Measurements from ENCODE around the gene HDHD3. TPM values are rescaled to one million over a fixed set of nuclear protein-coding genes. Genes with fewer than 3 reads are reported as not detected.

Gene HDHD3
- total and polyA plus RNA-seq, 12 donors: 89.1 to 343 (median 194) TPM

GRCh38 chr9:113355040-113355596 lies 21.7 kb downstream of the HDHD3 start:
- Histone ChIP-seq H3K4me1 (replicated peaks in 1 of 2) (peaks cover 0 to 3% of the 10 kb centered on the region in 2 donors), H3K4me3 (no peak overlapping the region), H3K27ac (no peak overlapping the region), H3K9me3 (replicated peaks in 1 of 3) (no peaks in the 10 kb centered on the region), H3K27me3 (no peaks in the 10 kb centered on the region), H3K36me3 (replicated peaks in 1 of 2) (no peaks in the 10 kb centered on the region)
- WGBS, 4 donors: 86 to 91% (median 90%) methylated on average over 4 of the region's 4 CpGs
- DNase-seq: no peak
- TF ChIP-seq CTCF (IDR thresholded peaks at IDR 0.05) (no peak), POLR2A (IDR thresholded peaks at IDR 0.05) (no peak)
- intact Hi-C loops (cut with DNase I): no loop called here

- H3K27ac ChIP-seq: no peak overlapping the region
- no peak for TF ChIP-seq POLR2A (IDR thresholded peaks at IDR 0.05)
- no peak for TF ChIP-seq CTCF (IDR thresholded peaks at IDR 0.05)
- no peaks in the 10 kb centered on the region for H3K27me3 ChIP-seq
- H3K4me3 ChIP-seq: no peak overlapping the region
- peaks cover 0 to 7% of the 10 kb centered on the region in 2 donors for H3K4me1 ChIP-seq (replicated peaks in 1 of 2)
- peak in 1 of 7 donors; percentile 11 for DNase-seq
- no peaks in the 10 kb centered on the region for H3K36me3 ChIP-seq (replicated peaks in 1 of 2)
- H3K9me3 ChIP-seq (replicated peaks in 1 of 3): no peaks in the 10 kb centered on the region
- intact Hi-C loops (cut with DNase I): no loop called here
- WGBS, 4 donors: 79 to 90% (median 87%) methylated on average over 1 of the region's 1 CpG
Observed at GRCh38 chr9:113352411-113352810, 24.4 kb downstream of the HDHD3 start.

GRCh38 chr9:113352006-113352405 lies 24.8 kb downstream of the HDHD3 start:
- intact Hi-C loops (cut with DNase I): no loop called here
- Histone ChIP-seq H3K4me3 (no peak overlapping the region), H3K27ac (no peak overlapping the region), H3K9me3 (replicated peaks in 1 of 3) (no peaks in the 10 kb centered on the region), H3K4me1 (replicated peaks in 1 of 2) (peaks cover 0 to 7% of the 10 kb centered on the region in 2 donors), H3K27me3 (no peaks in the 10 kb centered on the region), H3K36me3 (replicated peaks in 1 of 2) (no peaks in the 10 kb centered on the region)
- WGBS, 4 donors: 83 to 87% (median 85%) methylated on average over 6 of the region's 6 CpGs
- TF ChIP-seq CTCF (IDR thresholded peaks at IDR 0.05) (no peak), POLR2A (IDR thresholded peaks at IDR 0.05) (no peak)
- DNase-seq: peak in 1 of 7 donors; percentile 15

GRCh38 chr9:113350937-113351336 lies 25.8 kb downstream of the HDHD3 start:
- WGBS, 4 donors: 54 to 61% (median 60%) methylated on average over 5 to 6 of the region's 6 CpGs
- intact Hi-C loops (cut with DNase I): no loop called here
- TF ChIP-seq POLR2A (IDR thresholded peaks at IDR 0.05): no peak
- no peak for TF ChIP-seq CTCF (IDR thresholded peaks at IDR 0.05)
- Histone ChIP-seq H3K36me3 (replicated peaks in 1 of 2) (no peaks in the 10 kb centered on the region), H3K9me3 (replicated peaks in 1 of 3) (no peaks in the 10 kb centered on the region), H3K4me1 (replicated peaks in 1 of 2) (peaks cover 0 to 7% of the 10 kb centered on the region in 2 donors), H3K27ac (no peak overlapping the region), H3K27me3 (no peaks in the 10 kb centered on the region), H3K4me3 (no peak overlapping the region)
- no peak for DNase-seq

Measured in adrenal gland (tissue), 12 donors.